Naive thymus-derived CD4-positive, alpha-beta T cell (primary cell): ENCODE measurements around the gene KCTD1. TPM values are rescaled to one million over a fixed set of nuclear protein-coding genes. Genes with fewer than 3 reads are reported as not detected.

ENCODE experiments used
- ATAC-seq: fragments of 150-1000 bp; cut with Tn5 transposase; 2 replicates; pipeline ENCODE4 v1.10.0; 2021; ENCODE audit warnings: mild to moderate bottlenecking, moderate library complexity
- CTCF ChIA-PET: fragments of 350-600 bp; sonication (Branson Sonifier 250); formaldehyde crosslinking; loops from one replicate; lab custom pipeline; 2021; ENCODE audit warnings: antibody characterized with exemption; lab: Charles Lee
- POLR2A ChIA-PET: fragments of 350-600 bp; sonication (Branson Sonifier 250); formaldehyde crosslinking; loops from one replicate; lab custom pipeline; 2021; ENCODE audit warnings: antibody characterized with exemption, inconsistent platforms; lab: Charles Lee
- DNase-seq, 9 donors: peaks; one replicate each; pipeline versions ENCODE4 v3.0.0 to v3.0.0-alpha.2; 2020 to 2022; ENCODE audit warnings: mixed read lengths in 1 of 9
- H3K27ac ChIP-seq: one replicate; pipeline ENCODE4 v1.7.0; 2013; ENCODE audit warnings: mild to moderate bottlenecking, low read depth, low read length, moderate library complexity
- H3K27me3 ChIP-seq, 2 donors: one replicate each; pipeline ENCODE4 v1.7.0; 2013; ENCODE audit warnings: low read length in 2 of 2, mild to moderate bottlenecking in 2 of 2, moderate library complexity in 2 of 2; ENCODE audit not compliant: control insufficient read depth in 2 of 2, insufficient read depth in 2 of 2
- H3K36me3 ChIP-seq, 3 experiments: 1 replicate in 2 of 3; 2 replicates in 1 of 3; pipeline ENCODE4 v1.7.0; 2013; ENCODE audit warnings: low read length in 3 of 3, mild to moderate bottlenecking in 3 of 3, moderate library complexity in 1 of 3; ENCODE audit not compliant: insufficient read depth in 3 of 3, control insufficient read depth in 2 of 3
- H3K4me1 ChIP-seq, 2 donors: one replicate each; pipeline ENCODE4 v1.7.0; 2013; ENCODE audit warnings: low read length in 2 of 2, mild to moderate bottlenecking in 2 of 2, moderate library complexity in 1 of 2; ENCODE audit not compliant: control insufficient read depth in 2 of 2, insufficient read depth in 2 of 2
- H3K4me3 ChIP-seq: 2 replicates; pipeline ENCODE4 v1.7.0; 2013; ENCODE audit warnings: mild to moderate bottlenecking, low read length
- H3K9me3 ChIP-seq, 3 experiments: 1 replicate in 2 of 3; 2 replicates in 1 of 3; pipeline ENCODE4 v1.7.0; 2013; ENCODE audit warnings: low read length in 3 of 3; ENCODE audit not compliant: control insufficient read depth in 2 of 3
- H3K27ac Mint-ChIP-seq, 9 donors: one replicate each; pipeline ENCODE4 v1.8.0; 2020 to 2022; ENCODE audit warnings: mixed read lengths in 9 of 9, mild to moderate bottlenecking in 8 of 9, moderate library complexity in 5 of 9, inconsistent platforms in 2 of 9
- H3K27me3 Mint-ChIP-seq, 5 donors: one replicate each; pipeline ENCODE4 v1.8.0; 2021 to 2022; ENCODE audit warnings: mixed read lengths in 5 of 5, mild to moderate bottlenecking in 1 of 5
- H3K36me3 Mint-ChIP-seq, 5 donors: one replicate each; pipeline ENCODE4 v1.8.0; 2020 to 2022; ENCODE audit warnings: mixed read lengths in 5 of 5, mild to moderate bottlenecking in 3 of 5, inconsistent platforms in 1 of 5
- H3K4me1 Mint-ChIP-seq, 7 donors: one replicate each; pipeline ENCODE4 v1.8.0; 2020 to 2022; ENCODE audit warnings: mixed read lengths in 7 of 7, mild to moderate bottlenecking in 3 of 7, inconsistent platforms in 1 of 7
- H3K4me3 Mint-ChIP-seq, 10 donors: one replicate each; pipeline ENCODE4 v1.8.0; 2020 to 2022; ENCODE audit warnings: mild to moderate bottlenecking in 10 of 10, mixed read lengths in 10 of 10, moderate library complexity in 6 of 10, inconsistent platforms in 2 of 10
- H3K9me3 Mint-ChIP-seq, 11 donors: one replicate each; pipeline ENCODE4 v1.8.0; 2020 to 2022; ENCODE audit warnings: mixed read lengths in 11 of 11, mild to moderate bottlenecking in 4 of 11, inconsistent platforms in 1 of 11, moderate library complexity in 1 of 11
- intact Hi-C, 2 donors: fragments of 100-400 bp; cut with micrococcal nuclease; formaldehyde crosslinking; loops; one replicate each; pipeline ENCODE4 v1.15.1; 2023
- polyA plus RNA-seq, 2 donors: library from polyadenylated mRNA; unstranded; fragments of 300-500 nt; fragmentation: Illumina TruSeq; gene quantifications; one replicate each; pipeline ENCODE4 v1.2.3, GENCODE V29; 2021
- total RNA-seq, 6 experiments: library from RNA in 5 of 6; stranded (reverse) in 5 of 6; gene quantifications; 1 replicate in 5 of 6; 2 replicates in 1 of 6; pipeline ENCODE4 v1.2.3 and lab custom pipeline; 2021 to 2026

Gene KCTD1
- total and polyA plus RNA-seq, 7 experiments from 2014 or later, result 0.19 to 4.5 (median 2.4) TPM

GRCh38 chr18:26471027-26471426, 77.3 kb downstream of the KCTD1 start:
- Histone ChIP-seq H3K4me1 (no peaks in the 10 kb centered on the region), H3K27ac (no peak overlapping the region), H3K4me3 (no peak overlapping the region), H3K9me3 (no peaks in the 10 kb centered on the region), H3K27me3 (no peaks in the 10 kb centered on the region), H3K36me3 (no peaks in the 10 kb centered on the region)
- Mint-ChIP-seq H3K4me3 (no peak overlapping the region), H3K36me3 (peaks cover 0 to 11% (median 0%) of the 10 kb centered on the region in 5 donors), H3K27ac (no peak overlapping the region), H3K9me3 (peaks cover 0 to 2% (median 0%) of the 10 kb centered on the region in 11 donors), H3K27me3 (no peaks in the 10 kb centered on the region), H3K4me1 (no peaks in the 10 kb centered on the region)
- intact Hi-C loops, result no loop called here
- DNase-seq (no peak), ATAC-seq (no peak)
- CTCF ChIA-PET, result no interaction called here
- POLR2A ChIA-PET, result no interaction called here

- Mint-ChIP-seq H3K4me3 (no peak overlapping the region), H3K27ac (peak overlapping the region in 1 of 9 donors; percentile 48), H3K9me3 (peaks cover 0 to 2% (median 0%) of the 10 kb centered on the region in 11 donors), H3K4me1 (no peaks in the 10 kb centered on the region), H3K36me3 (peaks cover 0 to 8% (median 0%) of the 10 kb centered on the region in 5 donors), H3K27me3 (no peaks in the 10 kb centered on the region)
- no peak for DNase-seq
- H3K4me1 ChIP-seq, result no peaks in the 10 kb centered on the region
- H3K9me3 ChIP-seq, result no peaks in the 10 kb centered on the region
- no peak overlapping the region for H3K27ac ChIP-seq
- H3K27me3 ChIP-seq, result no peaks in the 10 kb centered on the region
- H3K4me3 ChIP-seq, result no peak overlapping the region
- POLR2A ChIA-PET, result no interaction called here
- H3K36me3 ChIP-seq, result no peaks in the 10 kb centered on the region
- no peak for ATAC-seq
- intact Hi-C loops, result no loop called here
- CTCF ChIA-PET, result no interaction called here
Observed at GRCh38 chr18:26470011-26470637, 78.2 kb downstream of the KCTD1 start.

GRCh38 chr18:26468931-26469340, 79.4 kb downstream of the KCTD1 start:
- POLR2A ChIA-PET, result no interaction called here
- CTCF ChIA-PET, result no interaction called here
- peaks cover 0 to 2% (median 0%) of the 10 kb centered on the region in 11 donors for H3K9me3 Mint-ChIP-seq

GRCh38 chr18:26466026-26466425, 82.3 kb downstream of the KCTD1 start:
- H3K27ac Mint-ChIP-seq, result no peak overlapping the region
- no peak for DNase-seq
- no peaks in the 10 kb centered on the region for H3K9me3 ChIP-seq
- H3K4me1 Mint-ChIP-seq, result peaks cover 0 to 4% (median 0%) of the 10 kb centered on the region in 7 donors
- no peaks in the 10 kb centered on the region for H3K36me3 ChIP-seq
- no peaks in the 10 kb centered on the region for H3K27me3 ChIP-seq
- ChIA-PET CTCF (no interaction called here), POLR2A (no interaction called here)
- H3K36me3 Mint-ChIP-seq, result peaks cover 0 to 8% (median 0%) of the 10 kb centered on the region in 5 donors
- ATAC-seq, result no peak
- H3K27ac ChIP-seq, result no peak overlapping the region
- H3K27me3 Mint-ChIP-seq, result no peaks in the 10 kb centered on the region
- no peaks in the 10 kb centered on the region for H3K4me1 ChIP-seq
- intact Hi-C loops, result no loop called here
- no peaks in the 10 kb centered on the region for H3K9me3 Mint-ChIP-seq
- H3K4me3 Mint-ChIP-seq, result no peak overlapping the region
- no peak overlapping the region for H3K4me3 ChIP-seq

More at GRCh38 chr18:26468931-26469340, 79.4 kb downstream of the KCTD1 start:
- no peak for ATAC-seq
- H3K27ac ChIP-seq, result no peak overlapping the region
- H3K27me3 ChIP-seq, result no peaks in the 10 kb centered on the region
- H3K36me3 ChIP-seq, result no peaks in the 10 kb centered on the region
- no peak for DNase-seq
- no peak overlapping the region for H3K27ac Mint-ChIP-seq
- no peak overlapping the region for H3K4me3 Mint-ChIP-seq
- no peaks in the 10 kb centered on the region for H3K4me1 Mint-ChIP-seq
- intact Hi-C loops, result no loop called here
- no peaks in the 10 kb centered on the region for H3K4me1 ChIP-seq
- H3K27me3 Mint-ChIP-seq, result no peaks in the 10 kb centered on the region
- peaks cover 0 to 8% (median 0%) of the 10 kb centered on the region in 5 donors for H3K36me3 Mint-ChIP-seq
- no peak overlapping the region for H3K4me3 ChIP-seq
- H3K9me3 ChIP-seq, result no peaks in the 10 kb centered on the region

GRCh38 chr18:26465431-26465830, 82.9 kb downstream of the KCTD1 start:
- POLR2A ChIA-PET, result no interaction called here
- no peak overlapping the region for H3K27ac Mint-ChIP-seq
- DNase-seq, result no peak

GRCh38 chr18:26464128-26465011, 84.0 kb downstream of the KCTD1 start:
- H3K27ac Mint-ChIP-seq, result peak overlapping the region in 1 of 9 donors; percentile 15
- POLR2A ChIA-PET, result no interaction called here

More at GRCh38 chr18:26465431-26465830, 82.9 kb downstream of the KCTD1 start:
- H3K27me3 ChIP-seq, result no peaks in the 10 kb centered on the region
- H3K4me1 Mint-ChIP-seq, result peaks cover 0 to 7% (median 0%) of the 10 kb centered on the region in 7 donors
- H3K9me3 Mint-ChIP-seq, result no peaks in the 10 kb centered on the region
- no peaks in the 10 kb centered on the region for H3K4me1 ChIP-seq
- ATAC-seq, result no peak
- peaks cover 0 to 8% (median 0%) of the 10 kb centered on the region in 5 donors for H3K36me3 Mint-ChIP-seq
- intact Hi-C loops, result no loop called here
- H3K27ac ChIP-seq, result no peak overlapping the region
- no peak overlapping the region for H3K4me3 Mint-ChIP-seq
- H3K9me3 ChIP-seq, result no peaks in the 10 kb centered on the region
- CTCF ChIA-PET, result no interaction called here
- no peaks in the 10 kb centered on the region for H3K36me3 ChIP-seq
- H3K27me3 Mint-ChIP-seq, result no peaks in the 10 kb centered on the region
- H3K4me3 ChIP-seq, result no peak overlapping the region

More at GRCh38 chr18:26464128-26465011, 84.0 kb downstream of the KCTD1 start:
- Histone ChIP-seq H3K9me3 (no peaks in the 10 kb centered on the region), H3K4me1 (no peaks in the 10 kb centered on the region), H3K36me3 (no peaks in the 10 kb centered on the region), H3K27ac (no peak overlapping the region), H3K4me3 (no peak overlapping the region), H3K27me3 (no peaks in the 10 kb centered on the region)
- CTCF ChIA-PET, result no interaction called here
- peaks cover 0 to 13% (median 0%) of the 10 kb centered on the region in 5 donors for H3K36me3 Mint-ChIP-seq
- no peaks in the 10 kb centered on the region for H3K27me3 Mint-ChIP-seq
- intact Hi-C loops, result no loop called here
- DNase-seq (no peak), ATAC-seq (no peak)
- no peaks in the 10 kb centered on the region for H3K9me3 Mint-ChIP-seq
- no peak overlapping the region for H3K4me3 Mint-ChIP-seq
- H3K4me1 Mint-ChIP-seq, result peaks cover 0 to 7% (median 0%) of the 10 kb centered on the region in 7 donors
